Measurements from ENCODE around the gene RPS21.
"Not testable (repeated sequence)": the region's sequence is repeated elsewhere in the genome, so short reads cannot be mapped to it uniquely, and the experiment has no call there.

The RPS21 gene

GRCh38 chr20:62365814-62366369, 21.0 kb upstream of the RPS21 start:
- no peak for DNase-seq (ENCODE audit: low spot score)

- DNase-seq (ENCODE audit: low spot score): no peak
Observed at GRCh38 chr20:62366370-62367135, 20.4 kb upstream of the RPS21 start.

GRCh38 chr20:62367136-62367632, 19.7 kb upstream of the RPS21 start, which contains the start of gene LAMA5:
TSS of gene LAMA5 (minus strand) at chr20:62367312. CDS start at chr20:62367245, 67 bp downstream.
- no peak for DNase-seq (ENCODE audit: low spot score)

DNA sequence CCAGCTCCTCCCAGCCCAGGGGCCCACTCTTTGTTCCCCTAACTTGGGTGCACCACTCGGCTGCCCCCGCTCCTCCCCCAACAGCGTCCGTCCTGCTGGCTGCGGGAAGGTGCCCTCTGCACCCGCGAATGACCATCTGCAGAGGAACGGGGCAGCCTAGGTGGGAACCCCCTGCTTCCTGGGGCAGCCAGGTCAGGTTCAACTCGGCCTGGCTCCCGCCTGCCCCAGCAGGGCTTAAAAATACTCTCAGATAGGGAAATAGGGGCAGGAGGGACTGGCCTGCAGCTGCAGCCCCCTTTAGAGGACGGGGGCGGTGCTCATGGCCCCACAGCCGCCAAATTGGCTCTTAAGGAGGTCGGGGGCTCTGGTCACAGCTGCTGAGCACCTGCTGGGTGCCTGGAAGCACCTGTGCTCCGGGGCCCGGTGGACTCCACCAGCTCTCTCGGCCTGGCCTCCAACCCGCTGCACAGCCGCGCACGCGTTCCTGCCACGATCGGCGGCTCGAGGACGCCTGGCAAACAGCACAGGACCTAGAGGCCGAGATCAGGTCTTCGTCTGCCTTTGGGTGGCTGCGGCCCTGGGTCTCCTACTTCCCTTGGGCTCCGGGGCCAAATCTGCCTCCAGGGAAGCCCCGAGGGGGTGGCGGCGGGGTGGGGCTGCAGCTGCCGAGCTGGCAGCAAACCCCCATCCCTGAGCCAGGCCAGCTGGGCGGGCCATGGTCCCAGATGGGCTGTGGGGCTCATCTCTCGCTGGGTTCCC, 19.1 kb upstream of the RPS21 start:
- DNase-seq (ENCODE audit: low spot score): no peak

- no peak for DNase-seq (ENCODE audit: low spot score)
Observed at GRCh38 chr20:62368392-62368975, 18.4 kb upstream of the RPS21 start.

GRCh38 chr20:62368976-62369814, 17.7 kb upstream of the RPS21 start:
- no peak for DNase-seq (ENCODE audit: low spot score)

DNA sequence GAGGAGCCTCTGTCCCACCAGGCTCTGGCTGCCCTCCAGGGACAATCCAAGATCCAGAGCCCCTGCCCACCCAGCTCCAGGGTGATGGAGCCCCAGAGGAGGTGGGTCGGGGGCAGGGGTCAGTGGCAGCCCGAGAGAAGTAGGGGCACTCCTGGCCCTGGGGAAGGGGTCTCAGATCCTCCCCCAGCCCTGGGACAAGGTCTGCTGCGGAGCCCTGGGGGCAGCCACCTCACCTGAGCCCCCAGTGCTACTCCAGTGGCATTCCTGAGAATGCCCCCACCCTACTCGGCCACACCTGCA, 17.1 kb upstream of the RPS21 start:
- no peak for DNase-seq (ENCODE audit: low spot score)

- DNase-seq (ENCODE audit: low spot score): no peak
Observed at GRCh38 chr20:62370115-62370806, 16.6 kb upstream of the RPS21 start.

- DNase-seq (ENCODE audit: low spot score): no peak
Observed at GRCh38 chr20:62370807-62371587, 15.9 kb upstream of the RPS21 start.

GRCh38 chr20:62371588-62372041, 15.3 kb upstream of the RPS21 start:
- no peak for DNase-seq (ENCODE audit: low spot score)

DNA sequence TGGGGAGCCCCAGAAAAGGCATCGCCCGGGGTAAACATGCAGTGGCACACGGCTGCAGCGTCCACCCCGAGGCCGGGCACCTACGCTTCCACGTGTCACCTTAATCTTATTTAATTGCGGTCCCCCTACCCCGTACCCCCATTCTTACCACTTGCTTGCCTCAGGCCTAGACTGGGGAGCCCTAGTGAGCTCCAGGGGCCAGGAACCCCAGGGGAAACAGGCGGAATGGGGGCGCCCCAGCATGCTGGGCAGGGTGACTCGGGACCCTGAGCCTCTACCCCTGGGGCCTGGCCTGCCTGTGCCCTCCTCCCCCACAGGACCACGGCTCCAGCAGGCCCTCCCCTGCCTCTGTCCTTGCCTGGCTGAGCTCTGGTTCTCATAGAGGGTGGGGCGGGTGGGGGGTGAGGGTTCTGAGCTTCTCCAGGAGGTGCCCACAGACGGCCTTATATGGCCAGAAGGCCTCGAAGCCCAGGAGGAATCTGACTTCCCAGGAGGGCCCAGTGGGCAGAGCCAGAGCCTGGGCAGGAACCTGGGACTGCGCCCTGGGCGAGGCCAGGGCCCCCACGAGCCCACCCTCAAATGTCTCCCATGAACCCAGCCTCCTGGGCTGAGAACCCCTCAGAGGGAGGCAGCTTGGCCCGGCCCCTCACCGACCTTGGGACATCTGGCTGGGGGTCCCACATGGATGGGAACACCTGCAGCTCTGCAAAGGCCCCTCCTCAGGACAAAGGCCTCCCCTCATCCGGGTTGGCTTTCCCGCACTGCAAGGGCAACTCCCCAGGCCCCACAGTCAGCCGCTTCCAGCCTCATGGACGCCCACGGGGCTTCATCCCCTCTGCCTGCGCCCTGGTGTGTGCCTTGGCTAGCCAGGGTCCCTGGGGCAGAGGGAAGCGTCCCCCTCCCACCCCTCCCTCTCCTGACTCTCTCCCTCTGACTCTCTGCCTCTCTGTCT, 14.6 kb upstream of the RPS21 start:
- DNase-seq (ENCODE audit: low spot score): no peak

- not testable (repeated sequence) for DNase-seq (ENCODE audit: low spot score)
Observed at GRCh38 chr20:62373631-62374179, 13.2 kb upstream of the RPS21 start.

DNA sequence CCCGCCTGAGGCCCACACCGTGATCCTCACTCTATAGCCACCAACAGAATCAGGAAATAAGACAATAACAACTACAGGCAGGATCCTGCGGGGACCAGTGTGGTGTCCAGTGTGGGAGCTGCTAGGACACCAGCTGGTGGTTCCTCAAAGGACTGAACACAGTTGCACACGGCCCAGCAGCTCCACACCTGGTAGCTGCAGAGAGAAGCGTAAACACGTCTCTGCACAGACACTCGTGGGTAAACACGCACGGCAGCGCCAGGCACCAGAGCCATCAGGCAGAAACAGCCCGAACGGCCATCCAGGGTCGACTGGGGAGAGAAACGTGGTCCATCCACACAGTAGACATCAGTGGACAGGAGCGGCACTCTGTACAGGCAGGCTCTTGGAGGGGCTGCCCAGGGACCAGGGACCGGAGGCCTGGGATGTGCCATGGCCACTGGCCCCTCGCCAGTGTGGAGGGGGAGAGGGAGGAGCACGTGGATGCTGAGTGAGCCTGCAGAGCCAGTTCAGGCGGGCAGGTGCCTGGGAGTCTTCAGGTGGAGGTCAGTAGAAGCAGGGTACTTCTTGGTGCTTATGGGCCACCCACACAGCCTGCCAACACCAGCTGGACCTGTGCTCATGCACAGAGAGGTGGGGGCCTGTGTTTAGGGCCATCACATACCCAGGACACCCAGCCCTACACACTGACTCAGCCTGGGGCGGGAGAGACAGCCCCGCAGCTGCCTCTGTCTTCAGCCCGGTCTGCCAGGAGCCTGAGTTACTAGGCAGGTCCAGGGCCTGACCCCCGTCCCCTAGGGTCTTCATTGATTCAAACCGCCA, 12.4 kb upstream of the RPS21 start:
- no peak for DNase-seq (ENCODE audit: low spot score)

DNA sequence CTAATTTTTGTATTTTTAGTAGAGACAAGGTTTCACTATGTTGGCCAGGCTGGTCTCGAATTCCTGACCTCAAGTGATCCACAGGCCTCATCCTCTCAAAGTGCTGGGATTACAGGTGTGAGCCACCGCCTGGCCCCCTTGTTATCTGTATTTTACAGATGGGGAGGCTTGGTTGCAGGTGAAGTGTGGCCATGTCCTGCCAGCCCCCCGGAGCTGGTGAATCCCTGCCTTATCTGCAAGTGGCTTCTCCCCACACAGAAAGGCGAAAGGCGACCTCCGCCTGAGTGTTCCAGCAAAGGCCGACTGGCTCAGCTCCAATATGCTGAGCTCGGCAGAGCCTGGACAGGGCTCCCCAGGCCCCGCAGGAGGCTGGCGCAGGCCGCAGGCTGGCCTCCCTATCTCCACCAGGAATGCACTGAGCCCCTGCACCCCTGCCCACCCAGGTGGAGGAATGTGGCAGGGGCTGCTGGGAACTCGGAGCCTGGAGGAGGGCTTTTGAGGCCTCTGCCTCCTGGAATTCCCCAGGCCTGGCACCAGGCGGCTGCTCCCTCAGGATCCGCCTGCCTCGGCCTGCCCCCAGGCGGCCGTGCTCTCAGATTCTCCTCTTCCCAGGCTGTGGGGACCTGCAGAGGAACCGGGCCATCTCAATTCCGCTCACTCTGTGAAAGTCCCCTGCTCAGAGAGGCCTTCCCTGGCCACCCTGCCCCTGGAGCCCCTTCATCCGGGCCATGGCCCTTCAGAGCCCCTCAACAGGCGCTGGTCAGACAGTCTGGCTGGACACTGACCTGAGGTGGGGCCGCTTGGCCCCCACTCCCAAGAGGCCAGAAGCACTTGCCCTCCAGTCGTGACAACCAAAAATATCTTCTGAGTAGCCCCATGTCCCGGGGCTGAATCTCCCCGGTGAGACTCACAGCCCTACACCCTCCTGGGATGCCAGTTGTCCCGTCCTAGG, 10.5 kb upstream of the RPS21 start:
- DNase-seq (ENCODE audit: low spot score): no peak

GRCh38 chr20:62377064-62377461, 9.8 kb upstream of the RPS21 start:
- no peak for DNase-seq (ENCODE audit: low spot score)

DNA sequence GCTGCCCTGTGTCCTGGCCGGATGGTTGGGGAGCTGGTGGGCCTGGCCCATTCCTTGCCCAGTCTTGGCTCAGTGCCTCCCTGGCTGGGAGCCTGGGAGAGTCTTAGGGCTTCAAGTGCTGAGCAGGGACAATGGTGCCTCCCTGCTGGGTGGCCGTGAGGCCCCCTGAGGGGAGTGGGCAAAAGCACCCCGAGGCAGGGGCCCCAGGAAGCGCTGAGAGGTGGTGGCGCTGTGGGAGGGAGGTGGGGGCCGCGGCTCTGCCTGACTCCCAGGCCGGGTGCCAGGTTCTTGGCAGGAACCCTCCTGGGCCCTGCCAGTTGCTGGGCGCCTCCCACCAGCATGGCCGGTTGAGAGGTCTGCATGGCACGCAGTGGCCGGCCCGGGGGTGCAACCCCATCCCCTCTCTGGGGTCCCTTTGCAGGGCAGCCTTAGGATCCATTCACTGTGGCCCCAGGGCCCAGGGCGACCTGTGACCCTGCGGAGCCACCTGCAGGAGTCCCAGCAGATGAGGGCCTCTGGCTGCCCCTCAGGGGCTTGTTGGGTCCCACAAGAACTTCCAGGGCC, 9.2 kb upstream of the RPS21 start:
- DNase-seq (ENCODE audit: low spot score): no peak
